Spleen (tissue), 11 donors: ENCODE data around the gene KLHL42. TPM values are rescaled to one million over a fixed set of nuclear protein-coding genes. Genes with fewer than 3 reads are reported as not detected.

ENCODE experiments used
- DNase-seq: peaks from one replicate; pipeline ENCODE4 v3.0.0-alpha.2; 2020
- H3K27ac ChIP-seq, 8 donors: fragments of 200-600 bp; sonication (generic) in 7 of 8; 1 replicate in 4 of 8; 2 replicates in 4 of 8; pipeline versions ENCODE4 v1.5.0 to v1.8.0; 2016 to 2021; ENCODE audit warnings: inconsistent platforms in 4 of 8, mild to moderate bottlenecking in 4 of 8, moderate library complexity in 1 of 8
- H3K27me3 ChIP-seq, 7 donors: fragments of 200-600 bp; sonication (generic) in 6 of 7; replicated peaks in 1 of 7; 1 replicate in 4 of 7; 2 replicates in 3 of 7; pipeline versions ENCODE4 v1.5.0 to v1.8.0; 2016 to 2021; ENCODE audit warnings: inconsistent platforms in 3 of 7, mild to moderate bottlenecking in 1 of 7
- H3K36me3 ChIP-seq, 6 donors: fragments of 200-600 bp; sonication (generic) in 5 of 6; 1 replicate in 4 of 6; 2 replicates in 2 of 6; pipeline versions ENCODE4 v1.5.0 to v1.8.0; 2016 to 2021; ENCODE audit warnings: inconsistent platforms in 2 of 6
- H3K4me1 ChIP-seq, 6 donors: fragments of 200-600 bp; sonication (generic) in 5 of 6; 1 replicate in 3 of 6; 2 replicates in 3 of 6; pipeline versions ENCODE4 v1.5.0 to v1.8.0; 2016 to 2021; ENCODE audit warnings: inconsistent platforms in 3 of 6
- H3K4me3 ChIP-seq, 8 donors: fragments of 200-600 bp; sonication (generic) in 7 of 8; 1 replicate in 4 of 8; 2 replicates in 4 of 8; pipeline versions ENCODE4 v1.5.0 to v1.8.0; 2016 to 2021; ENCODE audit warnings: inconsistent platforms in 4 of 8, mild to moderate bottlenecking in 4 of 8, moderate library complexity in 2 of 8
- H3K9me3 ChIP-seq, 8 donors: fragments of 200-600 bp; sonication (generic) in 7 of 8; 1 replicate in 4 of 8; 2 replicates in 4 of 8; pipeline versions ENCODE4 v1.5.0 to v1.8.0; 2016 to 2021; ENCODE audit warnings: inconsistent platforms in 4 of 8
- POLR2A ChIP-seq, 3 donors: fragments of 450-650 bp; IDR thresholded peaks; one replicate each; pipeline ENCODE4 v1.5.1; 2017; ENCODE audit warnings: antibody characterized with exemption in 3 of 3, mild to moderate bottlenecking in 1 of 3
- POLR2AphosphoS5 ChIP-seq, 3 donors: sonication (generic); formaldehyde crosslinking; IDR thresholded peaks; one replicate each; pipeline ENCODE4 v1.5.1; 2017; ENCODE audit warnings: antibody characterized with exemption in 3 of 3
- WGBS, 5 donors: extraction: QIAGEN DNeasy Blood & Tissue Kit in 3 of 5; methylation state at CpG; one replicate each; pipeline versions ENCODE4 v1.1.5 to v1.1.7; 2013 to 2018; 5-methylcytosine and 5-hydroxymethylcytosine counted together
- intact Hi-C: fragments of 100-400 bp; cut with DNase I; formaldehyde crosslinking; loops from one replicate; pipeline ENCODE4 v1.15.0; 2023; ENCODE audit warnings: low total_unique reads
- polyA plus RNA-seq, 3 donors: library from polyadenylated mRNA; stranded (reverse); fragments of 200-250 nt; gene quantifications; one replicate each; pipeline ENCODE4 v1.2.1, GENCODE V29; 2013
- total RNA-seq, 7 donors: library from RNA; depleted of rRNA in 3 of 7; stranded (reverse); fragments of >200 nt in 3 of 7; fragmentation: NEBNext Ultra II Directional in 4 of 7; extraction: Animal tissue kit (Norgen Biotek cat#: 25700) in 4 of 7; gene quantifications; one replicate each; pipeline versions ENCODE4 v1.1.0 to v1.2.1, GENCODE V29; 2016 to 2021
- TF ChIP-seq, protein P1 (sequence below), 11 experiments: fragments of 200-600 bp in 7 of 11; fragments of 450-650 bp in 4 of 11; sonication (generic) in 4 of 11; IDR thresholded peaks in 8 of 11; conservative IDR thresholded peaks in 3 of 11; 1 replicate in 7 of 11; 2 replicates in 4 of 11; pipeline versions ENCODE4 v1.4.0 to v1.8.0; 2016 to 2021; ENCODE audit warnings: antibody characterized with exemption in 11 of 11, inconsistent platforms in 4 of 11, mild to moderate bottlenecking in 1 of 11
- donor health status: healthy with polysubstance abuse.
- donor health status: DM: no; HTN: no; CAD: no; lungs with moderate emphysema.
- donor health status: DM: no; HTN: no; CAD: no.
- donor health status: Bipolar disorder and iron deficiency.
- donor health status: healthy.
- donor health status: DM: no; HTN: no; CAD: no.
- donor health status: DM: yes; HTN: yes; CAD: no.

The KLHL42 gene
- total and polyA plus RNA-seq, 10 donors: 4.4 to 24.9 (median 16.7) TPM

DNA sequence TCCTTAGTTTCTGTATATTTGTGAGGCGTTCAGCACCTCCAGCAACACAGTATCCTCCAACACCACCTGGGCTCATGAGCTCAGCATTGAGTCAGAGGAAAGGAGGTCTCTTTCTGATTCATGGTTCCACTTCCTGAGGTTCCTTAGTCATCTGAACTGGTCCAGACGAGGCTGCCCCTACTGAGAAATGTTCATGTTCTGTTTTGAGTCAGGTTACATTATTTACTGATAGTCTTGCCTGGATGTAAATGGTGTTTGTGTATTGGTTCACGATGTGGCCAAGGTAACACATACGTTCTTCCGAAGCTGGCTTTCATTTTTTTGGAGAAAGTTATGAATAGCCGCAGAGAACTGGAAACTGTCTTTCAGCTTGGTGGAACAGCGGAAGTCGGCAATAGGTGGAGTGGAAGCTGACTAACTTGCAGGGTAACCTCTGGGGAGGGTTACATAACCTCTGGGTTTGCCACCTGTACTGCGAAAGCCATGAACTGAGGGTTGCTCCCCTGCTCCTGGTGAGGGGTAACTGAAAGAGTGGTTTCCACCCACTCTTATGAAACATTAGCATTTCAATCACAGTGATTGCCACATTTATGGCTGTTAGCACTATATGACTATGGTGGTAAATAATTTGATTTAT lies 42.2 kb downstream of the KLHL42 start:
- Histone ChIP-seq H3K27me3 (peaks cover 0 to 9% (median 0%) of the 10 kb centered on the region in 7 donors), H3K4me3 (peak overlapping the region in 1 of 8 donors; percentile 38), H3K9me3 (no peaks in the 10 kb centered on the region), H3K4me1 (peaks cover 0 to 12% (median 10%) of the 10 kb centered on the region in 6 donors), H3K27ac (peak overlapping the region in 1 of 8 donors; percentile 8), H3K36me3 (no peaks in the 10 kb centered on the region)
- intact Hi-C loops: loop anchor here (5.0 kb wide), 1 partner anchor 90 kb away; no protein-coding TSS in a partner anchor
- no peak for DNase-seq
- 49 to 71% (median 54%) methylated on average over 9 of the region's 9 CpGs for WGBS, 5 donors
- TF ChIP-seq POLR2AphosphoS5 (IDR thresholded peaks at IDR 0.05) (no peak), POLR2A (IDR thresholded peaks at IDR 0.05) (no peak)
- TF ChIP-seq, protein P1, sequence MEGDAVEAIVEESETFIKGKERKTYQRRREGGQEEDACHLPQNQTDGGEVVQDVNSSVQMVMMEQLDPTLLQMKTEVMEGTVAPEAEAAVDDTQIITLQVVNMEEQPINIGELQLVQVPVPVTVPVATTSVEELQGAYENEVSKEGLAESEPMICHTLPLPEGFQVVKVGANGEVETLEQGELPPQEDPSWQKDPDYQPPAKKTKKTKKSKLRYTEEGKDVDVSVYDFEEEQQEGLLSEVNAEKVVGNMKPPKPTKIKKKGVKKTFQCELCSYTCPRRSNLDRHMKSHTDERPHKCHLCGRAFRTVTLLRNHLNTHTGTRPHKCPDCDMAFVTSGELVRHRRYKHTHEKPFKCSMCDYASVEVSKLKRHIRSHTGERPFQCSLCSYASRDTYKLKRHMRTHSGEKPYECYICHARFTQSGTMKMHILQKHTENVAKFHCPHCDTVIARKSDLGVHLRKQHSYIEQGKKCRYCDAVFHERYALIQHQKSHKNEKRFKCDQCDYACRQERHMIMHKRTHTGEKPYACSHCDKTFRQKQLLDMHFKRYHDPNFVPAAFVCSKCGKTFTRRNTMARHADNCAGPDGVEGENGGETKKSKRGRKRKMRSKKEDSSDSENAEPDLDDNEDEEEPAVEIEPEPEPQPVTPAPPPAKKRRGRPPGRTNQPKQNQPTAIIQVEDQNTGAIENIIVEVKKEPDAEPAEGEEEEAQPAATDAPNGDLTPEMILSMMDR (IDR thresholded peaks at IDR 0.05 in 8 of 11, conservative IDR thresholded peaks at IDR 0.05 in 3 of 11): no peak

DNA sequence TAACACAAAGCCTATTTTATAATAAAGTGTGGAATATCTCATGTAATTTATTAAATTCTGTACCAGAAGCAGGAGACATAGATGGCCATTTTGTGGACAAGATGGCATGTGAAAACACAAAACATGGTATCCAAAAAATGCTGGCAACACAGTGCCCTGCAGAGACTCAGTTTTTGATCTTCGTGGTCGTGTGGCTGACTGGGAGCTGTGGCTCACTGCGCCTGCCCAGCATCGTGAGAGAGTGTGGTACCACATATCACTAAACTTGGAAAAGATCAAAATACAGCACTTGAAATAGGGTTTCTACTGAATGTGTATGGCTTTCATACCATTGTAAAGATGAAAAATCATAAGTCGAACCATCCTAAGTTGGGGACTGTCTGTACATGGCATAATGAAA lies 43.0 kb downstream of the KLHL42 start:
- H3K4me1 ChIP-seq: peaks cover 0 to 12% (median 10%) of the 10 kb centered on the region in 6 donors
- H3K36me3 ChIP-seq: no peaks in the 10 kb centered on the region
- WGBS, 5 donors: 69 to 91% (median 83%) methylated on average over 5 of the region's 5 CpGs
- no peak overlapping the region for H3K27ac ChIP-seq
- peaks cover 0 to 9% (median 0%) of the 10 kb centered on the region in 7 donors for H3K27me3 ChIP-seq
- no peak overlapping the region for H3K4me3 ChIP-seq
- intact Hi-C loops: loop anchor here (5.0 kb wide), 1 partner anchor 91 kb away; no protein-coding TSS in a partner anchor
- TF ChIP-seq POLR2A (IDR thresholded peaks at IDR 0.05) (no peak), POLR2AphosphoS5 (IDR thresholded peaks at IDR 0.05) (no peak)
- TF ChIP-seq, protein P1 (IDR thresholded peaks at IDR 0.05 in 8 of 11, conservative IDR thresholded peaks at IDR 0.05 in 3 of 11): no peak
- no peak for DNase-seq
- H3K9me3 ChIP-seq: no peaks in the 10 kb centered on the region

DNA sequence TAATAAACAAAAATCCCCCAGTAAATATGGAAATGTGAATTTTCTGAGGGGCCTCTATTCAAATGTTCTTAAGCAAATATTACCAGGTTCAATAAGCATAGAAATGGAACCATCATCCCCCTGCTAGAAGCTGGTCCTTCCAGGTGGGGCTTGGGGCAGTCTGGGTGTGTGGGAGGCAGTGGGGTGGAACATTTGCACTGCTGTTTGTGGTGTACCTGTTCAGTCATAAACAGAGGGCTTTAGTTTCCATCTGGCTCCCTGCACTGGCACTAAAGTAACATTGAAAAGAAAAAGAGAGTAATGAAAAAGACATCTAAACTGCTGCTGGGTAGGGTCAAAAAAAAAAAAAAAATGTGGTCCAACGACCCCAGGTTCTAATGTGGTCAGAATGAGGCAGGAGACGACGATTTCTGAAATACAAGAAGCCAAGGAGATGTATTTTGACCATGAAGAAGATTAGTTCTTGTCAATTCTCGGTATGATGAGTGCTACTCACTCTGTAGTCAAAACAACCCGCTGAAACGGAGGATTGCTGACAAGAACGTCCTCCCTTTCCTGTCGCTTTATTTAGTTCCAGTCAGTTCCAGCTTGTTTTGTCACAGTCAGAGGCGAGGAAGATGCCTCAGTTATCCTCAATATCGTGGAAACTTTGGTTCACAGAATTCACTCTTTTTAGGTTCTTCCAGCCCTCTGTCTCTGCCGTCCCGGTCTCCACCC lies 44.3 kb downstream of the KLHL42 start:
- Histone ChIP-seq H3K4me3 (no peak overlapping the region), H3K9me3 (no peaks in the 10 kb centered on the region), H3K27ac (no peak overlapping the region), H3K36me3 (no peaks in the 10 kb centered on the region), H3K4me1 (peaks cover 0 to 12% (median 10%) of the 10 kb centered on the region in 6 donors), H3K27me3 (peaks cover 0 to 9% (median 0%) of the 10 kb centered on the region in 7 donors)
- no peak for DNase-seq
- TF ChIP-seq, protein P1 (IDR thresholded peaks at IDR 0.05 in 8 of 11, conservative IDR thresholded peaks at IDR 0.05 in 3 of 11): no peak
- TF ChIP-seq POLR2AphosphoS5 (IDR thresholded peaks at IDR 0.05) (no peak), POLR2A (IDR thresholded peaks at IDR 0.05) (no peak)
- intact Hi-C loops: loop anchor here (5.0 kb wide), 1 partner anchor 92 kb away; no protein-coding TSS in a partner anchor
- 53 to 66% (median 59%) methylated on average over 12 of the region's 12 CpGs for WGBS, 5 donors

DNA sequence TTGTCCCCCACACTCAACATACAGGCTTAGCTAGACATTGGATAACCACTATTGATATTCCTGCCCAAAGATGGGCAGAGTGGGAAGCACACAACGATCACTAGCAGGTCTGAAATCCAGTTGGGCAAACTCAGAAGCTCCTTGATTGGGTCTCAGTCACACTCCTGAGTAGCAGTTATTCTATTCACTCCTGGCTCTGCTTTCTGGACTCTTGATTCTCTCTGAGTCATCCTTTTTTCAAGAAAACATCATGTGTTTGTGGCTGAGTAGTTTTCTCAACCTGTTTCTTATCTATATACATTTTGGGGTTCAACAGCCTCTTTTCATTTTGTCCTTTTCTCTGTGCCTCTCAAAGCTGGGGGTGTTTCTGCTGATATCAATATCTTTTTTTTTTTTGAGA lies 46.0 kb downstream of the KLHL42 start:
- WGBS, 5 donors: 73 to 100% (median 89%) methylated on average over 1 of the region's 1 CpG
- TF ChIP-seq POLR2AphosphoS5 (IDR thresholded peaks at IDR 0.05) (no peak), POLR2A (IDR thresholded peaks at IDR 0.05) (no peak)
- TF ChIP-seq, protein P1 (IDR thresholded peaks at IDR 0.05 in 8 of 11, conservative IDR thresholded peaks at IDR 0.05 in 3 of 11): no peak

More for the DNA sequence above, 46.0 kb downstream of the KLHL42 start:
- H3K36me3 ChIP-seq: no peaks in the 10 kb centered on the region
- peaks cover 0 to 10% (median 9%) of the 10 kb centered on the region in 6 donors for H3K4me1 ChIP-seq
- no peak overlapping the region for H3K4me3 ChIP-seq
- no peak for DNase-seq
- peaks cover 0 to 9% (median 0%) of the 10 kb centered on the region in 7 donors for H3K27me3 ChIP-seq
- H3K9me3 ChIP-seq: no peaks in the 10 kb centered on the region
- intact Hi-C loops: no loop called here
- no peak overlapping the region for H3K27ac ChIP-seq
